Panc1 (cell line): ENCODE data around the gene ELMO1.

Experiments used
- POLR2AphosphoS5 ChIP-seq: IDR thresholded peaks from 2 replicates; pipeline ENCODE4 v1.6.1; 2012; ENCODE audit warnings: mild to moderate bottlenecking, low read depth, low read length, moderate library complexity
- TF ChIP-seq, protein P1 (sequence below): fragments of 450-650 bp; IDR thresholded peaks from 2 replicates; pipeline ENCODE4 v1.5.1; 2017; ENCODE audit warnings: mild to moderate bottlenecking

DNA sequence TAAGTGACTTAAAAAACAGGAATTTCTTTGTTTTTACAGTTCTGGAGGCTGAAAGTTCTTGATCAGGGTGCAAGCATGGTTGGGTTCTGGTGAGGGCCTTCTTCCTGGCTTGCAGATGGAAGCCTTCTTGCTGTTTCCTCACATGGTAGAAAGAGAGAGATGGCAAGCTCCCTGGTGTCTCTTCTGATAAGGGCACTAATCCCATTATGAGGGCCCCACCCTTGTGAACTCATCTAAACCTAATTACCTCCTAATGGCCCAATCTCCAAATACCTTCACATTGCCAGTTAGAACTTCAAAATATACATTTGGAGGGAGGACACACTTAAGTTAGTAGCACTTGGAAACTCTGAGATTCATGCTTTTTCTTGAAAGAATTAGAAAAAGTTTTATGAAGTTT, 410.0 kb downstream of the ELMO1 start:
- TF ChIP-seq, protein P1, sequence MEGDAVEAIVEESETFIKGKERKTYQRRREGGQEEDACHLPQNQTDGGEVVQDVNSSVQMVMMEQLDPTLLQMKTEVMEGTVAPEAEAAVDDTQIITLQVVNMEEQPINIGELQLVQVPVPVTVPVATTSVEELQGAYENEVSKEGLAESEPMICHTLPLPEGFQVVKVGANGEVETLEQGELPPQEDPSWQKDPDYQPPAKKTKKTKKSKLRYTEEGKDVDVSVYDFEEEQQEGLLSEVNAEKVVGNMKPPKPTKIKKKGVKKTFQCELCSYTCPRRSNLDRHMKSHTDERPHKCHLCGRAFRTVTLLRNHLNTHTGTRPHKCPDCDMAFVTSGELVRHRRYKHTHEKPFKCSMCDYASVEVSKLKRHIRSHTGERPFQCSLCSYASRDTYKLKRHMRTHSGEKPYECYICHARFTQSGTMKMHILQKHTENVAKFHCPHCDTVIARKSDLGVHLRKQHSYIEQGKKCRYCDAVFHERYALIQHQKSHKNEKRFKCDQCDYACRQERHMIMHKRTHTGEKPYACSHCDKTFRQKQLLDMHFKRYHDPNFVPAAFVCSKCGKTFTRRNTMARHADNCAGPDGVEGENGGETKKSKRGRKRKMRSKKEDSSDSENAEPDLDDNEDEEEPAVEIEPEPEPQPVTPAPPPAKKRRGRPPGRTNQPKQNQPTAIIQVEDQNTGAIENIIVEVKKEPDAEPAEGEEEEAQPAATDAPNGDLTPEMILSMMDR, result no peak
- no peak for TF ChIP-seq POLR2AphosphoS5
